Retinal pigment epithelial cell (primary cell): Measurements from ENCODE around the gene CLIC5.

ENCODE experiments used
- DNase-seq: peaks from one replicate; pipeline ENCODE4 v3.0.0-alpha.2; 2010; ENCODE audit warnings: low read depth
- H3K4me3 ChIP-seq: 2 replicates; pipeline ENCODE4 v1.5.1; 2011; ENCODE audit warnings: mild to moderate bottlenecking, low read length, control low read depth, moderate library complexity
- CTCF ChIP-seq: conservative IDR thresholded peaks from 2 replicates; pipeline ENCODE4 v1.5.1; 2011; ENCODE audit warnings: low read depth, low read length, control low read depth, inconsistent platforms

CLIC5 gene

GRCh38 chr6:46015119-46015968 lies at the start of gene CLIC5:
CLIC5 (minus strand) TSS chr6:46015860; CDS start chr6:46015542, 318 bp downstream.
- no peak for DNase-seq
- H3K4me3 ChIP-seq = peak within 1 kb of the TSS; percentile 49
- no peak for TF ChIP-seq CTCF

GRCh38 chr6:46062991-46063390 lies 47.3 kb upstream of the CLIC5 start:
- no peak for TF ChIP-seq CTCF
- no peak for DNase-seq
- no peak overlapping the region for H3K4me3 ChIP-seq

GRCh38 chr6:46062312-46062711 lies 46.7 kb upstream of the CLIC5 start:
- no peak overlapping the region for H3K4me3 ChIP-seq
- DNase-seq = no peak
- no peak for TF ChIP-seq CTCF

- H3K4me3 ChIP-seq = no peak overlapping the region
- no peak for DNase-seq
- no peak for TF ChIP-seq CTCF
These were observed 45.8 kb upstream of the CLIC5 start for GRCh38 chr6:46061497-46061896.

GRCh38 chr6:46059608-46060007 lies 43.9 kb upstream of the CLIC5 start:
- no peak overlapping the region for H3K4me3 ChIP-seq
- TF ChIP-seq CTCF = no peak
- DNase-seq = no peak

GRCh38 chr6:46058951-46059350 lies 43.3 kb upstream of the CLIC5 start:
- no peak overlapping the region for H3K4me3 ChIP-seq
- no peak for DNase-seq
- no peak for TF ChIP-seq CTCF

GRCh38 chr6:46057792-46058191 lies 42.1 kb upstream of the CLIC5 start:
- no peak for TF ChIP-seq CTCF
- DNase-seq = no peak
- H3K4me3 ChIP-seq = no peak overlapping the region
